NK-92 treated with Interleukin-12 subunit alpha and Interleukin-12 subunit beta, amount 100 ng/mL, for 24 hours (cell line): Measurements from ENCODE around the gene ADGRL3.

ENCODE experiments used
- DNase-seq: peaks from one replicate; lab custom pipeline; 2025; lab: John Stamatoyannopoulos, UW

The ADGRL3 gene

GRCh38 chr4:62117886-62118285 is 917.8 kb downstream of the ADGRL3 start:
- DNase-seq, result no peak

GRCh38 chr4:62118558-62118957 is 918.4 kb downstream of the ADGRL3 start:
- DNase-seq, result no peak

GRCh38 chr4:62119195-62119594 is 919.1 kb downstream of the ADGRL3 start:
- DNase-seq, result no peak

- DNase-seq, result no peak
Measured at GRCh38 chr4:62126064-62126732, 926.1 kb downstream of the ADGRL3 start.
